Ascending aorta (tissue), 2 donors: Measurements from ENCODE around the gene CIBAR2. TPM values are rescaled to one million over a fixed set of nuclear protein-coding genes. Genes with fewer than 3 reads are reported as not detected.
A peak's percentile ranks its signal among the peaks of the same experiment; 100 is the strongest.

Experiments used
- DNase-seq, 2 donors: peaks; one replicate each; pipeline ENCODE4 v3.0.0-alpha.2; 2019; ENCODE audit warnings: low spot score in 2 of 2
- H3K27ac ChIP-seq, 2 donors: fragments of 200-600 bp; sonication (generic); one replicate each; pipeline ENCODE4 v1.5.1; 2016 to 2017; ENCODE audit warnings: mild to moderate bottlenecking in 1 of 2
- H3K27me3 ChIP-seq: fragments of 200-600 bp; sonication (generic); one replicate; pipeline ENCODE4 v1.5.1; 2017
- H3K36me3 ChIP-seq, 2 donors: fragments of 200-600 bp; sonication (generic); one replicate each; pipeline ENCODE4 v1.5.1; 2016
- H3K4me1 ChIP-seq, 2 donors: fragments of 200-600 bp; sonication (generic); one replicate each; pipeline ENCODE4 v1.5.1; 2016 to 2017; ENCODE audit warnings: mild to moderate bottlenecking in 1 of 2
- H3K4me3 ChIP-seq, 2 donors: fragments of 200-600 bp; sonication (generic); one replicate each; pipeline ENCODE4 v1.5.1; 2016 to 2017; ENCODE audit warnings: mild to moderate bottlenecking in 1 of 2
- H3K9me3 ChIP-seq, 2 donors: fragments of 200-600 bp; sonication (generic); one replicate each; pipeline ENCODE4 v1.5.1; 2016
- CTCF ChIP-seq, 3 experiments: fragments of 200-600 bp in 2 of 3; fragments of 450-650 bp in 1 of 3; sonication (generic) in 2 of 3; IDR thresholded peaks; one replicate each; pipeline ENCODE4 v1.5.1; 2016 to 2019; ENCODE audit warnings: antibody characterized with exemption in 3 of 3, mild to moderate bottlenecking in 1 of 3, moderate library complexity in 1 of 3
- intact Hi-C: fragments of 100-400 bp; cut with DNase I; formaldehyde crosslinking; loops from one replicate; pipeline ENCODE4 v1.15.1; 2023
- total RNA-seq: library from RNA; depleted of rRNA; stranded (reverse); fragments of >200 nt; gene quantifications from one replicate; pipeline ENCODE4 v1.1.0, GENCODE V29; 2016

CIBAR2 gene
- total RNA-seq, 1 donor from 2014 or later: not detected

- peak; percentile 39 to 74 (median 64) for TF ChIP-seq CTCF (IDR thresholded peaks at IDR 0.05)
- Histone ChIP-seq H3K27me3 (no peaks in the 10 kb centered on the region), H3K36me3 (peaks cover 10 to 17% of the 10 kb centered on the region in 2 donors), H3K27ac (no peak overlapping the region), H3K4me3 (no peak overlapping the region), H3K9me3 (no peaks in the 10 kb centered on the region), H3K4me1 (peaks cover 0 to 7% of the 10 kb centered on the region in 2 donors)
- intact Hi-C loops: no loop called here
- peak; percentile 35 to 77 for DNase-seq
Observed at GRCh38 chr16:85086347-85087291, 25.7 kb downstream of the CIBAR2 start.

- H3K27ac ChIP-seq: no peak overlapping the region
- intact Hi-C loops: no loop called here
- H3K9me3 ChIP-seq: no peaks in the 10 kb centered on the region
- DNase-seq: no peak
- peaks cover 0 to 6% of the 10 kb centered on the region in 2 donors for H3K4me1 ChIP-seq
- no peaks in the 10 kb centered on the region for H3K27me3 ChIP-seq
- no peak overlapping the region for H3K4me3 ChIP-seq
- H3K36me3 ChIP-seq: peaks cover 10 to 19% of the 10 kb centered on the region in 2 donors
- TF ChIP-seq CTCF (IDR thresholded peaks at IDR 0.05): no peak
Observed at GRCh38 chr16:85085721-85086120, 26.6 kb downstream of the CIBAR2 start.

- Histone ChIP-seq H3K27me3 (no peaks in the 10 kb centered on the region), H3K4me3 (no peak overlapping the region), H3K4me1 (no peaks in the 10 kb centered on the region), H3K9me3 (no peaks in the 10 kb centered on the region), H3K27ac (no peak overlapping the region), H3K36me3 (peaks cover 10 to 22% of the 10 kb centered on the region in 2 donors)
- intact Hi-C loops: no loop called here
- TF ChIP-seq CTCF (IDR thresholded peaks at IDR 0.05): no peak
- DNase-seq: no peak
Observed at GRCh38 chr16:85084841-85085510, 27.3 kb downstream of the CIBAR2 start.

- TF ChIP-seq CTCF (IDR thresholded peaks at IDR 0.05): no peak
- Histone ChIP-seq H3K27ac (no peak overlapping the region), H3K36me3 (peaks cover 13 to 36% of the 10 kb centered on the region in 2 donors), H3K9me3 (no peaks in the 10 kb centered on the region), H3K27me3 (no peaks in the 10 kb centered on the region), H3K4me3 (no peak overlapping the region), H3K4me1 (no peaks in the 10 kb centered on the region)
- no peak for DNase-seq
- intact Hi-C loops: no loop called here
Observed at GRCh38 chr16:85083051-85083639, 29.1 kb downstream of the CIBAR2 start.

- Histone ChIP-seq H3K4me3 (no peak overlapping the region), H3K36me3 (peaks cover 9 to 38% of the 10 kb centered on the region in 2 donors), H3K27me3 (no peaks in the 10 kb centered on the region), H3K27ac (no peak overlapping the region), H3K4me1 (no peaks in the 10 kb centered on the region), H3K9me3 (no peaks in the 10 kb centered on the region)
- DNase-seq: no peak
- no peak for TF ChIP-seq CTCF (IDR thresholded peaks at IDR 0.05)
- intact Hi-C loops: no loop called here
Observed at GRCh38 chr16:85082173-85083050, 29.9 kb downstream of the CIBAR2 start.
